GM12892 (cell line): ENCODE measurements around the gene KIDINS220.

Experiments used
- DNase-seq: peaks from one replicate; pipeline ENCODE4 v3.0.0; 2011; ENCODE audit not compliant: insufficient read length
- FAIRE-seq: peaks from 2 replicates; lab custom pipeline; 2011; peaks lifted over from hg19 to GRCh38; lab: Jason Lieb, UNC
- POLR2A ChIP-seq: IDR thresholded peaks from 2 replicates; pipeline ENCODE4 v1.6.1; 2011; ENCODE audit warnings: low read depth, low read length, control low read depth
- POLR2AphosphoS5 ChIP-seq: IDR thresholded peaks from 2 replicates; pipeline ENCODE4 v1.6.1; 2011; ENCODE audit warnings: low read depth, low read length, control low read depth
- TAF1 ChIP-seq: IDR thresholded peaks from 2 replicates; pipeline ENCODE4 v1.6.1; 2011; ENCODE audit warnings: low read depth, mild to moderate bottlenecking, control low read depth, low read length, borderline replicate concordance

The KIDINS220 gene

GRCh38 chr2:8774371-8774770, 63.0 kb downstream of the KIDINS220 start:
- FAIRE-seq (no peak), DNase-seq (no peak)
- no peak for TF ChIP-seq TAF1

GRCh38 chr2:8767324-8767723, 70.1 kb downstream of the KIDINS220 start:
- FAIRE-seq (no peak), DNase-seq (no peak)
- no peak for TF ChIP-seq TAF1
- TF ChIP-seq POLR2AphosphoS5: no peak
- TF ChIP-seq POLR2A: no peak

GRCh38 chr2:8761529-8762164, 75.8 kb downstream of the KIDINS220 start:
- DNase-seq (no peak), FAIRE-seq (no peak)
- TF ChIP-seq POLR2AphosphoS5 (no peak), TAF1 (no peak), POLR2A (no peak)

GRCh38 chr2:8756716-8757115, 80.7 kb downstream of the KIDINS220 start:
- FAIRE-seq (no peak), DNase-seq (no peak)
- TF ChIP-seq TAF1: no peak

- FAIRE-seq (no peak), DNase-seq (no peak)
- TF ChIP-seq POLR2AphosphoS5 (no peak), POLR2A (no peak), TAF1 (no peak)
These were observed 81.2 kb downstream of the KIDINS220 start for GRCh38 chr2:8756230-8756629.

GRCh38 chr2:8754106-8754776, 83.2 kb downstream of the KIDINS220 start:
- DNase-seq: no peak
- TF ChIP-seq TAF1 (no peak), POLR2AphosphoS5 (no peak), POLR2A (no peak)
- FAIRE-seq: no peak

GRCh38 chr2:8753609-8754008, 83.8 kb downstream of the KIDINS220 start:
- DNase-seq (no peak), FAIRE-seq (no peak)
- TF ChIP-seq TAF1: no peak
- no peak for TF ChIP-seq POLR2AphosphoS5
- TF ChIP-seq POLR2A: no peak

- DNase-seq: no peak
- peak; percentile 48 for FAIRE-seq
- TF ChIP-seq POLR2AphosphoS5 (no peak), POLR2A (no peak), TAF1 (no peak)
These were observed 85.0 kb downstream of the KIDINS220 start for GRCh38 chr2:8752385-8752784.

- FAIRE-seq: no peak
These were observed 87.2 kb downstream of the KIDINS220 start for GRCh38 chr2:8750221-8750620.

GRCh38 chr2:8743261-8743660, 94.2 kb downstream of the KIDINS220 start:
- FAIRE-seq: no peak
- no peak for TF ChIP-seq TAF1
- no peak for TF ChIP-seq POLR2A
- no peak for TF ChIP-seq POLR2AphosphoS5

More at GRCh38 chr2:8750221-8750620, 87.2 kb downstream of the KIDINS220 start:
- no peak for DNase-seq
- TF ChIP-seq TAF1: no peak
- TF ChIP-seq POLR2AphosphoS5: no peak
- TF ChIP-seq POLR2A: no peak

GRCh38 chr2:8740136-8740535, 97.3 kb downstream of the KIDINS220 start:
- DNase-seq: no peak
- TF ChIP-seq POLR2AphosphoS5 (no peak), POLR2A (no peak)
- FAIRE-seq: no peak

More at GRCh38 chr2:8743261-8743660, 94.2 kb downstream of the KIDINS220 start:
- no peak for DNase-seq

- no peak for TF ChIP-seq TAF1
- no peak for TF ChIP-seq POLR2AphosphoS5
- no peak for TF ChIP-seq POLR2A
- no peak for FAIRE-seq
These were observed 99.7 kb downstream of the KIDINS220 start for GRCh38 chr2:8737571-8738175.

GRCh38 chr2:8732601-8733000, 104.8 kb downstream of the KIDINS220 start:
- FAIRE-seq (no peak), DNase-seq (no peak)
- TF ChIP-seq POLR2A: no peak
- TF ChIP-seq POLR2AphosphoS5: no peak
- no peak for TF ChIP-seq TAF1

More at GRCh38 chr2:8737571-8738175, 99.7 kb downstream of the KIDINS220 start:
- no peak for DNase-seq
